DND-41 (cell line): ENCODE data around the gene CBX5.

ENCODE experiments used
- ATAC-seq: fragments of 200-7000 bp; cut with Tn5 transposase; 3 replicates; pipeline ENCODE4 v1.9.1; 2021; ENCODE audit warnings: low read depth; ENCODE audit not compliant: insufficient read depth
- DNase-seq: peaks from one replicate; pipeline ENCODE4 v3.0.0-alpha.2; 2020
- H2AFZ ChIP-seq: 2 replicates; pipeline ENCODE4 v1.6.0; 2012; ENCODE audit warnings: low read depth, low read length
- H3K27ac ChIP-seq: 2 replicates; pipeline ENCODE4 v1.5.1; 2012; ENCODE audit warnings: low read length, inconsistent platforms
- H3K27me3 ChIP-seq: fragments of 200-600 bp; sonication (generic); 2 replicates; pipeline ENCODE4 v1.6.0; 2012; ENCODE audit warnings: low read length, mild to moderate bottlenecking, inconsistent platforms; ENCODE audit not compliant: insufficient read depth, poor library complexity
- H3K36me3 ChIP-seq: 2 replicates; pipeline ENCODE4 v1.5.1; 2012; ENCODE audit warnings: low read length, inconsistent platforms; ENCODE audit not compliant: insufficient read depth
- H3K4me1 ChIP-seq: 2 replicates; pipeline ENCODE4 v1.5.1; 2012; ENCODE audit warnings: mild to moderate bottlenecking, low read length; ENCODE audit not compliant: insufficient read depth
- H3K4me2 ChIP-seq: 2 replicates; pipeline ENCODE4 v1.6.0; 2012; ENCODE audit warnings: mild to moderate bottlenecking, moderate library complexity, low read length, inconsistent platforms; ENCODE audit not compliant: insufficient read depth
- H3K4me3 ChIP-seq, 2 experiments: fragments of 200-600 bp in 1 of 2; shearing (Covaris generic) in 1 of 2; 2 replicates each; pipeline ENCODE4 v1.5.1; 2012 to 2016; ENCODE audit warnings: inconsistent platforms in 2 of 2, low read length in 2 of 2, mild to moderate bottlenecking in 2 of 2, low read depth in 1 of 2, moderate library complexity in 1 of 2
- H3K79me2 ChIP-seq: 2 replicates; pipeline ENCODE4 v1.6.0; 2012; ENCODE audit warnings: low read length, inconsistent platforms; ENCODE audit not compliant: insufficient read depth
- H3K9ac ChIP-seq: 2 replicates; pipeline ENCODE4 v1.6.0; 2012; ENCODE audit warnings: low read depth, mild to moderate bottlenecking, inconsistent platforms, low read length, moderate library complexity
- H3K9me3 ChIP-seq: 2 replicates; pipeline ENCODE4 v1.5.1; 2012; ENCODE audit warnings: low read length, moderate library complexity, mild to moderate bottlenecking, inconsistent platforms; ENCODE audit not compliant: insufficient read depth, severe bottlenecking
- H4K20me1 ChIP-seq: 2 replicates; pipeline ENCODE4 v1.6.0; 2012; ENCODE audit warnings: low read length; ENCODE audit not compliant: insufficient read depth
- EZH2 ChIP-seq: IDR thresholded peaks from 3 replicates; pipeline ENCODE4 v1.6.1; 2012; ENCODE audit warnings: borderline replicate concordance, low read depth, mild to moderate bottlenecking, moderate library complexity, low read length, inconsistent platforms; ENCODE audit not compliant: severe bottlenecking
- TF ChIP-seq, protein P1 (sequence below): IDR thresholded peaks from 2 replicates; pipeline ENCODE4 v1.5.1; 2012; ENCODE audit warnings: borderline replicate concordance, low read length, moderate library complexity, mild to moderate bottlenecking; ENCODE audit not compliant: poor library complexity, severe bottlenecking; ENCODE audit errors: extremely low read depth

CBX5 gene

DNA sequence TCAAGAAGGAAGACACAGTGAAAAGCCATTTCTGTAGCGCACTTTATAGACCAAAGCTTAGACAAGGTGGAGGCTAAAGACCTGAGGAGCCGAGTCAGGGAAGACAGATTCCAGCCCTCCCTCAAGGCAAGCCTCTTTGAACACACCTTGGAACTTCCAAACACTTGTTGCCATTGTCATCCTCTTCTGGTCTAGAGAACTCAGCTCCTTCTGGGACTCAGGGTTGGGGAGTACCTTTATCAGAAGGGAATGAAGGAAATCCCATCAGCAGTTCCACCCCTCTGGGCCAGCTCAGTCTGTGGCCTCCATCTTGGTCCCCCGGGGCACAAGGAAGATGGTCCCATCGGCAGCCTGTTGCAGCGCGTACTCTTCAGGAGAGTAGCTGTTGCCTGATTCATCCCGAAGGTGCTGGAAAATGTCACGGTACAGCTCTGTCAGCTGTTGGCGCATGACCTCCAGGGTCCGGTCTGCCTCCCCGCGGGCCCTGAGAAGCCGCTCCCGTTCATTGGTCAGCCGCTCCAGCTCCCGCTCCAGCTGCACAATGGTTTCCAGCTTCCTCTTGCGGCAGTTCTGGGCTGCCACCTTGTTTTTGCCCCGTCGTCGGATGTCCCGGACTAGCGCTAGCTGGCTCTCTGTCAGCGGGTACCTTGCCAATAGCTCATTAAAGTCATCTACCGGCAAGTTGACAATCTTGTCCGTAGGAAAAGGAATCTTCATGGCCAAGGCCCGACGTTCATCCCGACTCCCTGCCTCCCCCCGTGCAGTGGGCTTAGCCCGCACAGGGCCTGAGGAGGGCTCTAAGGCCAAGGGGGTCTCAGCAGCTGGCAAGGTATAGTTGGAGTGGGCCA lies 12.4 kb upstream of the CBX5 start:
- H3K36me3 ChIP-seq: peaks cover 9% of the 10 kb centered on the region; the same call in 1 of the 2 replicates
- no peak overlapping the region for H2AFZ ChIP-seq
- no peak overlapping the region for H3K4me3 ChIP-seq
- TF ChIP-seq EZH2: no peak
- TF ChIP-seq, protein P1, sequence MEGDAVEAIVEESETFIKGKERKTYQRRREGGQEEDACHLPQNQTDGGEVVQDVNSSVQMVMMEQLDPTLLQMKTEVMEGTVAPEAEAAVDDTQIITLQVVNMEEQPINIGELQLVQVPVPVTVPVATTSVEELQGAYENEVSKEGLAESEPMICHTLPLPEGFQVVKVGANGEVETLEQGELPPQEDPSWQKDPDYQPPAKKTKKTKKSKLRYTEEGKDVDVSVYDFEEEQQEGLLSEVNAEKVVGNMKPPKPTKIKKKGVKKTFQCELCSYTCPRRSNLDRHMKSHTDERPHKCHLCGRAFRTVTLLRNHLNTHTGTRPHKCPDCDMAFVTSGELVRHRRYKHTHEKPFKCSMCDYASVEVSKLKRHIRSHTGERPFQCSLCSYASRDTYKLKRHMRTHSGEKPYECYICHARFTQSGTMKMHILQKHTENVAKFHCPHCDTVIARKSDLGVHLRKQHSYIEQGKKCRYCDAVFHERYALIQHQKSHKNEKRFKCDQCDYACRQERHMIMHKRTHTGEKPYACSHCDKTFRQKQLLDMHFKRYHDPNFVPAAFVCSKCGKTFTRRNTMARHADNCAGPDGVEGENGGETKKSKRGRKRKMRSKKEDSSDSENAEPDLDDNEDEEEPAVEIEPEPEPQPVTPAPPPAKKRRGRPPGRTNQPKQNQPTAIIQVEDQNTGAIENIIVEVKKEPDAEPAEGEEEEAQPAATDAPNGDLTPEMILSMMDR: no peak
- no peaks in the 10 kb centered on the region for H3K9me3 ChIP-seq
- peaks cover 6% of the 10 kb centered on the region; the same call in 1 of the 2 replicates for H4K20me1 ChIP-seq
- DNase-seq (no peak), ATAC-seq (no peak)
- H3K27ac ChIP-seq: no peak overlapping the region
- no peak overlapping the region for H3K4me2 ChIP-seq
- H3K27me3 ChIP-seq: no peaks in the 10 kb centered on the region
- H3K9ac ChIP-seq: no peak overlapping the region
- H3K4me1 ChIP-seq: no peaks in the 10 kb centered on the region
- no peaks in the 10 kb centered on the region for H3K79me2 ChIP-seq

DNA sequence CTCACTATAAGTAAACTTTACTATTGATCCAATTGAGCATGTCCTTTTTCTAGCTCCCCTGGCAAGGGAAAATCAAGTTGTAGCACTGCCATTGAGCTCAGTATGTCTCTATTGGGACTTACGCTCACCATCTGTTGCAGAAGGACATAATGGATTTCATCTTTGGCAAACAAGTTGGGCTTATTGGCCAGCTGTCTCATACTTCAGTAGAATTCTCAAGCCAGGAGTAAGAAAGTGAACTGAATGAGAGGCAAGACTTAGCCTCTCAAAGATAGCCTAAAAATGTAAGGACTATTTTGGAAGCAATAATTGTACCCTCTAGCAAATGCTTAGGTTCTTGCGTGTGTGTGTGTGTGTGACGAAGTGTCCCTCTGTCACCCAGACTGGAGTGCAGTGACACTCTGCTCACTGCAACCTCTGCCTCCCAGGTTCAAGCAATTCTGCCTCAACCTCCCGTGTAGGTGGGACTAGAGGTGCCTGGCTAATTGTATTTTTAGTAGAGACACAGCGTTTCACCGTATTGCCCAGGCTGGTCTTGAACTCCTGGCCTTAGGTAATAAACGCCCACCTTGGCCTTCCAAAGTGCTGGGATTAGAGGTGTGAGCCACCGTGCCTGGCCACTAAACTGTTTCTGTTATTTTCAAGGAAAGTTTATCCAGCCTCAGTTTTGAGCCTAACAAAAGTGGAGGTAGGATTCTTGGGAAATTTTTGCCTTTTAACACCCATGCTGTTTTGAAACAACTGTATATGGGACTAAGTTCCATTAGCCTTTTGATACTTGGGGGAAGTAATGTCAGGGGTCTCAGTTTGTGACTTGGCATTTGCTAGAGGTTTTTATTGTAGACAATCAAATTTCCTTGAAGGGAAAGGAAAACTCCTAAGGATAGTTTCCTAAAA lies 7.6 kb upstream of the CBX5 start:
- Histone ChIP-seq H3K79me2 (peaks cover 31% of the 10 kb centered on the region), H3K36me3 (peaks cover 57% of the 10 kb centered on the region), H3K9ac (no peak overlapping the region), H4K20me1 (peaks cover 47% of the 10 kb centered on the region), H3K4me2 (no peak overlapping the region), H3K27ac (no peak overlapping the region), H2AFZ (no peak overlapping the region), H3K4me1 (peaks cover 22% of the 10 kb centered on the region), H3K27me3 (no peaks in the 10 kb centered on the region), H3K9me3 (no peaks in the 10 kb centered on the region), H3K4me3 (no peak overlapping the region)
- ATAC-seq: peak; percentile 10; the same call in 2 of the 3 replicates
- TF ChIP-seq EZH2: no peak
- TF ChIP-seq, protein P1: no peak
- DNase-seq: no peak

DNA sequence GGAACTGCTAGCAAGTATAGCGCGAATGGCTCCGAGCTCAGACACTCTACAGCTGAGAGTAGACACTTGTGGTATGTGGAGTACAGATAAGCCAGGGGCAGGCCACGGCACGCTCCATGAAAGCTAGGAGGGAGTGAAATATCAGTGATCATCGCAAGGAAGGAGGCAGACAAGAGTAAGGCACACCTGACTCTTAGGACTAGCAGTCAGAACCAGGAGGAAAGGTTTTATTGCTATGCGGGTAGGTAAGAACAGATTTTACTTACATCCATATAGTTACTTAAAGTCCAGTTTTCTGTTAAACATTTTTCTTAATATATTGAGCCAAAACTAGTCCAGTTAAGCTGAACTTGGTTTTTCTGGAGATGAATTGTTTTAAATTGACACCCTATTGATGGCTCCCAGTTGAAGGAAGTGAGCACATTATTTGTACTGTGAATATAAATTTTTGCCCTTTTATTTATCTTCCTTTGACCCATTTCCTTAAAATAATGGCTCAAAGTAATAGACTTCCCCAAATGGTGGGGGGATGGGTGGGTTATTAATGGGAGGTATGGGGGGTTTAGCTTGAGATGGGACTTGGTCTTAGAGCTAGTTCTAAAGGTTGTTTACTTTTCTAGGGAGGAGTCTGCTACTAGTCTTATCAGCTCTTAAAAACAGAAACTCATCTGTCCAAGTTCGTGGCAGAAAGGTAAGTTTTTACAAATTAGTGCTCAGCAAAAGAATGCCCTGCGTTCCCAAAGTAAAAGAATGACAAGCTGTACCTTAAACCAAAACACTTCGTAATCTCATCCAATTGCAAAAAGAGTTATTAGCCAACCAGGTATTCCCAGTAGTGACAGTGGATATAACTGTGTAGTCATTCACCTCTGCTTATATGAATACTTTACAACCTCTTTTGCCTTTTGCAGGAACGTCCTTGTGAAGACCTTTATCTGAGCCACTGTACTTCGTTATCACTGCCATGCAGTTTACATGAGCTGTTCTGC lies 6.4 kb upstream of the CBX5 start:
- H2AFZ ChIP-seq: no peak overlapping the region
- H3K4me2 ChIP-seq: peak overlapping the region; percentile 43; the same call in 1 of the 2 replicates
- DNase-seq (peak; percentile 26), ATAC-seq (peak; percentile 13; the same call in 1 of the 3 replicates)
- no peak overlapping the region for H3K9ac ChIP-seq
- H3K27me3 ChIP-seq: no peaks in the 10 kb centered on the region
- no peaks in the 10 kb centered on the region for H3K9me3 ChIP-seq
- H3K79me2 ChIP-seq: peaks cover 43% of the 10 kb centered on the region
- peaks cover 69% of the 10 kb centered on the region for H3K36me3 ChIP-seq
- no peak for TF ChIP-seq EZH2
- TF ChIP-seq, protein P1: no peak
- H3K4me3 ChIP-seq: no peak overlapping the region
- no peak overlapping the region; the same call in 1 of the 2 replicates for H3K27ac ChIP-seq
- peaks cover 32% of the 10 kb centered on the region for H3K4me1 ChIP-seq
- H4K20me1 ChIP-seq: peaks cover 59% of the 10 kb centered on the region
